GM12891 (cell line): ENCODE measurements around the gene MIPEP.
"Not testable (repeated sequence)": the region's sequence is repeated elsewhere in the genome, so short reads cannot be mapped to it uniquely, and the experiment has no call there.

Source experiments
- DNase-seq: peaks from one replicate; pipeline ENCODE4 v3.0.0; 2011; ENCODE audit warnings: low spot score; ENCODE audit not compliant: insufficient read length
- FAIRE-seq: peaks from 2 replicates; lab custom pipeline; 2011; peaks lifted over from hg19 to GRCh38; lab: Jason Lieb, UNC
- PAX5 ChIP-seq: IDR thresholded peaks from 2 replicates; pipeline ENCODE4 v1.6.1; 2011; ENCODE audit warnings: low read length, moderate library complexity, mild to moderate bottlenecking; ENCODE audit not compliant: insufficient read depth, severe bottlenecking
- POLR2A ChIP-seq: IDR thresholded peaks from 2 replicates; pipeline ENCODE4 v1.6.1; 2011; ENCODE audit warnings: low read depth, low read length, control low read depth
- POLR2AphosphoS5 ChIP-seq: IDR thresholded peaks from 2 replicates; pipeline ENCODE4 v1.6.1; 2011; ENCODE audit warnings: low read depth, low read length, control low read depth
- POU2F2 ChIP-seq: IDR thresholded peaks from 2 replicates; pipeline ENCODE4 v1.6.1; 2011; ENCODE audit warnings: low read depth, mild to moderate bottlenecking, control low read depth, low read length, moderate library complexity
- SPI1 ChIP-seq: IDR thresholded peaks from 2 replicates; pipeline ENCODE4 v1.6.1; 2011; ENCODE audit warnings: low read depth, low read length, control low read depth
- TAF1 ChIP-seq: IDR thresholded peaks from 2 replicates; pipeline ENCODE4 v1.6.1; 2011; ENCODE audit warnings: low read depth, low read length, control low read depth

Gene MIPEP

DNA sequence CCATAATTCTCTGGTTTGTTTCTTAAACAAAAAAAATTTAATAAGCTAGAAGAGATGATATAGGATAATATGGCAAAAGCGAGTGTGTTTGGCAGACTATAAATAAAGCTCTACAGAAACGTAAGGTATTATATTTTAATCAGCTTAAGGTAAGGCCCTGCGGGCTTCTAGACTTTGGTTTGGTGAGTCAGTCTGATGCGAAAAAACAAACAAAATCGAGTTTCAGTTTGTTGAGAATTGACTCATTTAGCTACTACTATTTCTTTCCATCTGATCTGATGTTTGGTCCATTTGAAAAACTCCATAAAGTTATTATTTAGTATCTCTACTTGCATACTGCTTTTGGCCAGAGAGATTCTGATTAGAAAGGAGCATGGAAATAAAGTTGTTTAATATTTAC lies 138.0 kb downstream of the MIPEP start:
- FAIRE-seq = no peak
- DNase-seq = no peak
- no peak for TF ChIP-seq SPI1
- TF ChIP-seq PAX5 = no peak
- no peak for TF ChIP-seq POLR2AphosphoS5
- TF ChIP-seq POLR2A = no peak
- TF ChIP-seq POU2F2 = no peak
- no peak for TF ChIP-seq TAF1

DNA sequence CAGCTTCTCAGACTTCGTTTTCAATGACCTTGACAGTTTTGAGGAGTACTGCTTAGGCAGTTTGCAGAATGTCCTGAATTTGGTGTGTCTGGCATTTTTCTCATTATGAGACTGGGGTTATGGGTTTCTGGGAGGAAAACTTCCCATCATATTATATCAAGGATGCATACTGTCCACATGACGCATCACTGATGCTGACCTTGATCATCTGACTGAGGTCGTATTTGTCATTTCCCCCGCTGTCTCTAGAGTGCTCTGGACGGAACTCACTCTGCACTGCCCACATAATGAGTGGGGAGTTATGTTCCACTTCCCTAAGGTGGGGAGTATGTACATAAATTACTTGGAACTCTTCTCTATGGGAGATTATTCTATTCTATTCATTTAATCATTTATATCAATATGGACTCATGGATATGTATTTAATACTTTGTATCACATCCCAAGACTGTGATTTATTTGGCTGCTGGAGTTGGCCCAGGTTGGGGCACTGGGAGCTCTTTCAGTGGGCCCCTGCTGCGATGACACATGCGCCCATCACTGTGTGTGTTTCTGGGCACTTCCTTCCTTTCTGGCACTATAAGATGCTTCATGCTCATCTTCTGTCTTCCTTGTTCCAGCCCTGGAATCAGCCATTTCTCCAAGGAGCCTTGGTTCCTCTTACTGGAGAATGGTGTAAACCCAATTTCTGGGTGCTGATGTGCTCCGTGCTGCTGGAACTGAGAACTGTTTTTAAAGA lies 138.6 kb downstream of the MIPEP start:
- FAIRE-seq (peak; percentile 43), DNase-seq (no peak)
- TF ChIP-seq PAX5 (no peak), POLR2AphosphoS5 (no peak), POLR2A (no peak), TAF1 (no peak), SPI1 (no peak)

DNA sequence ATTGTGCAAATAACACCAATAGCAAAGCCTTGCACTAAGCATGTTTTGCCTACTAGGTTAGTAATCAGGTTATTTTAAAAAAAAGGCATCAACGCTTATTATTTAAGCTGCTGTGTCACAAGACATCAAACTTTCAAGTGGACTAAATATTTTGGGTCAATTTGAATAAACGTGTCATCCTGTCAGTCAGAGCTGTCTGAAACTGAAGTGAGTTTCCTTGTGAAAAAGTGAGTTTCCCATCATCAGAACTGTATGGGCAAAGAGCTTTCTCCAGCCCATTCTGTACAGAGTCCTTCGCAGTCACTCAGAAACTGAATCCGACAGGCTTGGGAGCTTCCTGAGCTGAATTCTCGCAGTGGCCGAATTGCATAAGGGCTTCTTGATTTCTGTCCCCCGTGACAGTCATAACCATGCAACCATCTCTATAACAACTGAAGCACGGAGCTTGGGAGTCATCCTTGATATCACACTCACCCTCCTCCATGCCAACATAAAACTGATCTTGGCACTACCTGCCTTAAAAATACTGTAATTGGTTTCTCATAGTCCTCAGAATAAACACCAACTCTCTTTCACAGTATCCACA lies 139.8 kb downstream of the MIPEP start:
- TF ChIP-seq SPI1 (no peak), TAF1 (no peak), POU2F2 (no peak), PAX5 (no peak), POLR2AphosphoS5 (no peak), POLR2A (no peak)
- DNase-seq (no peak), FAIRE-seq (peak; percentile 74)

DNA sequence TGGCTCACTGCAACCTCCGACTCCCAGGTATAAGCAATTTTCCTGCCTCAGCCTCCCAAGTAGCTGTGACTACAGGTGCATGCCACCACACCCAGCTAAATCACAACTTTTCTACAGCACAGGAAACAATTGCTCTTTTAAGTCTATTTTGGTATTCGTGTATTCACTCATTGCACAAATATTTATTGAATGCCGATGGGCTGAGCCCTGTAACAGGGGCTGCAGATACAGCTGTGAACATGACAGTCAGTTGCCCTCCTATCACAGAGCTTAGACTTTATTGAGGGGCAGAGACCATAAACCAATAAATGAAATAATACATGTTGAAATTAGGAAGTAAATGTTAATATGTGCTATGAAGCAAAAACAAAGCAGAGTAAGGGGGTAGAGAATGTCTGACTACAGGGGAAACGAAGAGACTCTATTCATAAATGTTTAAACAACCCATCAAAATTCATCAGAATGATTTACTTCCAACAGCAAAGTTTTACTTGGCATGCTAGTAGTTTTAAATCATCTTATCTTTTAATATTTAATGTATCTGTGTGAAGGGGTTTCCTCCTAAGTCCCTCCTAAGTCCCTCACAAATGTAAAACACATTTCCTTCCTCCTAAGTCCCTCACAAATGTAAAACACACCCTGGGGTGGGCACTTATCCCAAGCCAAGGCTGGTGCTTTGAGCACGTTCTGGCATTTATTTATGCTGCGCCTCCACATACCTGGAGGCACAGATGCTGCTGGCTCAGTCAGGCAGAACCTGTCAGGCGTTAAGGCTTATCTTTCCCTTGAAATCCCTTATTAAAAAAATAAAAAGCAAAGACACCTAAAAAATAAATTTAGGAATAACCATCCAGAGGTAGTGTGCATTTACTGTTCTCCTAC lies 140.8 kb downstream of the MIPEP start:
- TF ChIP-seq POLR2A = no peak
- no peak for TF ChIP-seq POLR2AphosphoS5
- TF ChIP-seq PAX5 = no peak
- TF ChIP-seq POU2F2 = no peak
- no peak for TF ChIP-seq TAF1
- no peak for TF ChIP-seq SPI1
- FAIRE-seq (peak; percentile 23), DNase-seq (no peak)

DNA sequence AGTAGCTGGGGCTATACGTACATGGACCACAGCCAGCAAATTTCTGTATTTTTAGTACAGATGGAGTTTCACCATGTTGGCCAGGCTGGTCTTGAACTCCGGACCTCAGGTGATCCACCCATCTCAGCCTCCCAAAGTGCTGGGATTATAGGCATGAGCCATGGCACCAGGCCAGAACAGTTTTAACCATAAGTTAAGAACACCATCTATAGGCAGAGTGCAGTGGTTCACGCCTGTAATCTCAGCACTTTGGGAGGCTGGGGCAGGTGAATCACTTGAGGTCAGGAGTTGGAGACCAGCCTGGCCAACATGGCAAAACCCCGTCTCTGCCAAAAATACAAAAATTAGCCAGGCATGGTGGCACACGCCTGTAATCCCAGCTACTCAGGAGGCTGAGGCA lies 143.1 kb downstream of the MIPEP start:
- FAIRE-seq, DNase-seq: not testable (repeated sequence)

DNA sequence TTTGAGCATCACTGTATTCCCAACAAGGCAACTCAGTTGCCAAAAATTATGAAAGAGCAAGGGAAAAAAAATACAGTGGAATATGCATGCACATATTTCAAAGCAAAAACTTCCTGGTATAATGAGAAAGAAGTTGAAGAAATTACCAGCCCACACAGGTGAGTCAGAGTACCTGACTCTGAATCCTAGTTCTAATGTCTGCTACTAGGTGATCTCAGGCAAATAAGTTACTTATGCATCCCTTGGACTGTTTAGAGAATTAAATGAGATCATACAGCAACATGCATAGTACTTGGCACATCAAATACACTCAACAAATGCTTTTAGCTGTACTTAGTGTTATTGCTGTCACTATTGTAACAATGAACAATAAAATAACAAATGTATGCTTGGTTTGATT lies 144.9 kb downstream of the MIPEP start:
- no peak for DNase-seq
- TF ChIP-seq POLR2A (no peak), PAX5 (no peak), SPI1 (no peak), TAF1 (no peak), POU2F2 (no peak), POLR2AphosphoS5 (no peak)
- no peak for FAIRE-seq

DNA sequence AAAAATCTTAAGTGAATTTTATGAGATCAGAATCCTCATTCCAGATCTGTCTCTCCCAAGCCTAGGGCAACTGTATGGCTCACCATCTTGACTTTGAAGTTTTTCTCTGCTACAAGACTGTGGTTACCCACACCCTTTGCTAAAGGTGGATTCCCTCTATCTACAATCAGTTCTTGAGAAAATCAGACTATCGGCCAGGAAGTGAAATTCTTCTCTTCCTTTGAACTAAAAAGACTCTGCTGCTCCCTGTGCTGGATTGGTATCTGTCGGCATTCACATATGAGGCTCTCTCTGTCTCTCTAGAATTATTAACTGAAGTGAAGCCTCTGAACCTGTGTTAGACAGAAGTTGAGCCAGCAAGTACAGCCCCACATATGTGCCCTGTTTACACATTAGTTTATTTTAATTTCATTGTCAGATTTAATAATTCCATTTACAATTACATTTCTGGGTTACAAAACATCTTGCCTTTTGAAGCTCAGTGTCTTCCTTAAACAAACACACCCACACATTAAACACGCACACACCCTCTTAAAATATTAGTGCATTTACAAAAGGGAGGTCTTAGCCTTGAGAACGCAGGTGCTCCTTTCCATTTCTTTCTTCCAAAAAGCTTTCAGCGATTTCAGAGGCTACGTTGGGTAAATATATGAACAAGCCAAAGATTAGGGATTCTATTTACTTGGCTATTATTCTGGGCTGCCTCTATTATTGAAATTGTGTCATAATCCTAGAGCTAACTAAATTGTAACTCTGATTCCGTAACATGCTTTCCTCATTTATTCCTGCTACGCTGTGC lies 145.7 kb downstream of the MIPEP start:
- TF ChIP-seq POLR2AphosphoS5 = no peak
- TF ChIP-seq SPI1 = peak; percentile 36
- FAIRE-seq (no peak), DNase-seq (no peak)

DNA sequence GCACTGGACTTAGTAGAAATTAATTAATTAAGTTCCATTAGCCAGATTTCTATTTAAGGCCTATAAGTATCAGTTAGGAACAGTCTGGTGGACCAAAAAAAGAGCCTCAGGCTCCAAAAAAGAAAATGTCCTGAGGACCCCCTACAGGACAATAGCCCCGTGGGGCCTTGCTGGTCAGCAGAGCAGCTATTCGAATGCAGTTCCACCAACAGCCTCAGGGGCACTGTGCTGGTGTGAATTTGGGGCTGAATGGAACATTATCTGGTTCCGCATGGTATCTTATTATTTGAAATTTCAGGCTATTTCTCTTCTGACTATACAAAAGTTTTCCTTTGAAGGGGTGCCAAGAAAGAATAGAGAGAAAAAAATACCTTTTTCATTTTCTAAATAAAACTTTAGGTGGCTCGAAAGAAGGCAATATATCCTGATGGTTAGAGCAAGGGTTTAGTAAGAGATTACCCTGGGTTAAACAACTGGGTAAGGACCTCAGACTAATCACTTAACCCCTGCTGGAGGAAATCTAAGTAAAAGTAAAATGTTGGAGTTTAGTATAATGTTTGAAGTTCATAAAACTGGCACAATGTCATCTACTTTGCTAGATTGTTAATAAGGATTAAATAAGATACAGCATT lies 147.2 kb downstream of the MIPEP start:
- FAIRE-seq = no peak

More for the DNA sequence above, 147.2 kb downstream of the MIPEP start:
- DNase-seq = no peak
- TF ChIP-seq POU2F2 (no peak), POLR2AphosphoS5 (no peak), SPI1 (no peak), POLR2A (no peak), TAF1 (no peak), PAX5 (no peak)
